ENCODE data around the gene WDR77.

The WDR77 gene

GRCh38 chr1:111439461-111440351 is 9.3 kb downstream of the WDR77 start:
- no peak for FAIRE-seq
- DNase-seq (ENCODE audit: low spot score) = no peak

GRCh38 chr1:111436726-111437125 is 12.3 kb downstream of the WDR77 start:
- no peak for FAIRE-seq
- no peak for DNase-seq (ENCODE audit: low spot score)

GRCh38 chr1:111424281-111424680 is 24.8 kb downstream of the WDR77 start:
- DNase-seq (ENCODE audit: low spot score) (no peak), FAIRE-seq (no peak)

GRCh38 chr1:111422546-111423391 is 26.3 kb downstream of the WDR77 start:
- DNase-seq (ENCODE audit: low spot score) = peak; percentile 79
- peak; percentile 92 for FAIRE-seq

- FAIRE-seq (no peak), DNase-seq (ENCODE audit: low spot score) (no peak)
Observed at GRCh38 chr1:111420377-111420776, 28.7 kb downstream of the WDR77 start.

GRCh38 chr1:111419037-111419436 is 30.0 kb downstream of the WDR77 start:
- DNase-seq (ENCODE audit: low spot score) = no peak
- no peak for FAIRE-seq

DNA sequence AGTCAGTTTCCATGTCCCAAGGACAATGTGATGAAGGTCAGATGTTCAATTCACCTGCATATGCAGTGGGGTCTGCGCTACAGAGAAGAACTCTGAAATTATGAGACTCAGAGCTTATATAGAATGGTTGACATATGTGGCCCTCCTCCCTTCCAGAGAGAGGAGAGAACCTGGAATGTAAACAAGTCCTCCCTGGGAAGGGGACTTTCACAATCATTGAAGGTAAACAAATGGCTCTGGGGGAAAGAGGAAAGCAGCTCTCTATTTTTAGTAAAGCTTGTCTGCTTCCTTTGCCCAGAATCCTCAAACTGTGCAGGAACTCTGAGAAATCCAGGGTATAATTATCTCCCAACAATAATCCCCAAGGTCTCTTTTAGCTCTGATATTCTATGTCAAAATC is 31.3 kb downstream of the WDR77 start:
- FAIRE-seq (no peak), DNase-seq (ENCODE audit: low spot score) (no peak)

- DNase-seq (ENCODE audit: low spot score) (no peak), FAIRE-seq (no peak)
Observed at GRCh38 chr1:111415461-111415860, 33.6 kb downstream of the WDR77 start.

DNA sequence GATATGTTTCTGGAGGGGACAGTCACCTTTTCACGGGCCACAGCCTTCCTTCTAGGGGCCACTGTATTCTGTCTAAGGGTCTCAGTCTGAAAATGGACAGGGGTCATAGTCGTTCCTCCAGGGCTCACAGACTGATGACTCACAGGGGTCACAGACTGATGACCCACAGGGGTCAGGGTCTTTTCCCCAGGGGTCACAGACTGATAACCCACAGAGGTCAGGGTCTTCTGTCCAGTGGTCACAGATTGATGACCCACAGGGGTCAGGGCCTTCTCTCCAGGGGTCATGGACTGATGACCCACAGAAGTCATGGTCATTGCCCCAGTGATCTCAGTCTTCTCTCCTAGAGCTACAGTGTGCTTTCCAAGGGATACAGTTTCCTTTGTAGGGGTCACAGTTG is 34.3 kb downstream of the WDR77 start:
- FAIRE-seq = no peak
- no peak for DNase-seq (ENCODE audit: low spot score)

GRCh38 chr1:111412839-111413238 is 36.2 kb downstream of the WDR77 start:
- DNase-seq (ENCODE audit: low spot score) (no peak), FAIRE-seq (no peak)

DNA sequence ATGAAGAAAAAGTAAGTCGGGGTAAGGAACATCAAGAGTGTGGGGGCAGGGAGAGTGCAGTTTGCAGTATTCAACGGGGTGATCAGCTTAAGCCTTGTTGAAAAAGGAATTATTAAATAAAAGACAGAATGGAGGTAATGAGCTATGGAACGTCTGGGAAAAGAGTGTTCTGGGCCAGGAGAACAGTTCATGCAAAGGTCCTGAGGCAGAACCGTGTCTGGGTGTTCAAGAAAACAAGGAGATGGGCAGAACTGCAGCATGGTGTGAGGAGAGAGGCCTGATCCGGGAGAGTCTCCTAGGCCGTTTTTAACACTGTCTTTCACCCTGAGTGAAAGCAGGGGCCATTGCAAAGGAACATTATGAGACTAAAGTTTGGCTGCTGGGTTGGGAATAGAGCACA is 41.8 kb downstream of the WDR77 start:
- DNase-seq (ENCODE audit: low spot score) = no peak
- no peak for FAIRE-seq

DNA sequence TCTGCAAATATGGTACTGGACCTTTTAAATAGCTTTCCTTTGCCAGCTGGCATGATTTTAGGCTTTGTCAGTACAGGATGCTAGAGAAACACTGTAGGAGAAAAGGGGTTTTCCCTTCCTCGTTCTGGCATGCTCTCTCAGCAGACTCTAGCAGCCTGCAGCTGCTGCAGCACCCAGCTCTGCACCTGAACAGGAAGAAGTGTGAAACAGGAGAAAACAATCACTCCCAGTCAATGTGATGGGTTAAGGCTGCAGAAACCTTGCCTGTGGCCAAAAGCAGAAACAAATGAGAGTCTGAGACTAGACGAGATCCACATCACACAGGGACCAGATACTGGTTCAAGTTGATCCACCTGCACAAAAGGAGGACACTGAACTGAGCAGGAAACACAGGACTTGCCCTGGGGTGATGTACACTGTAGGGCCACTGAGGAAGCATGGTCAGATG is 42.7 kb downstream of the WDR77 start:
- FAIRE-seq (no peak), DNase-seq (ENCODE audit: low spot score) (no peak)

- FAIRE-seq (no peak), DNase-seq (ENCODE audit: low spot score) (no peak)
Observed at GRCh38 chr1:111404588-111404987, 44.5 kb downstream of the WDR77 start.

DNA sequence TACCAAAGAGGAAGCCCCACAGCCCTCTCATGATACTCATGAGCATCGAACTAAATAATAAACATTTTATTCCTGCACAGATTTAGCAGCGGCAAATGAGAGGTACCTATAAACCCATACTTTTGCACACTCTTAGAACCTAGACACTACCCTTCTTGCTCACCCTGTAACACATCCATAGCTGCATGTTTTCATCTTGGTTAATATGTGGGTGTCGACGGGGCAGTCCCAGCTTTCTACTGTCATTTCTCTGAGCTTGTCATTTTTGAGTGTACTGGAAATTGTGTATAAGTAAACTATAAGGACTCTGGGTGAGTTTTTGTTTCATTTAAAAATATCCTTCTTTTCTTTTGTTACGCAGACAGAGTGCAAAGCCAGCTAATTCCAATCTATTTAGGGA is 47.0 kb downstream of the WDR77 start:
- FAIRE-seq (no peak), DNase-seq (ENCODE audit: low spot score) (no peak)

DNA sequence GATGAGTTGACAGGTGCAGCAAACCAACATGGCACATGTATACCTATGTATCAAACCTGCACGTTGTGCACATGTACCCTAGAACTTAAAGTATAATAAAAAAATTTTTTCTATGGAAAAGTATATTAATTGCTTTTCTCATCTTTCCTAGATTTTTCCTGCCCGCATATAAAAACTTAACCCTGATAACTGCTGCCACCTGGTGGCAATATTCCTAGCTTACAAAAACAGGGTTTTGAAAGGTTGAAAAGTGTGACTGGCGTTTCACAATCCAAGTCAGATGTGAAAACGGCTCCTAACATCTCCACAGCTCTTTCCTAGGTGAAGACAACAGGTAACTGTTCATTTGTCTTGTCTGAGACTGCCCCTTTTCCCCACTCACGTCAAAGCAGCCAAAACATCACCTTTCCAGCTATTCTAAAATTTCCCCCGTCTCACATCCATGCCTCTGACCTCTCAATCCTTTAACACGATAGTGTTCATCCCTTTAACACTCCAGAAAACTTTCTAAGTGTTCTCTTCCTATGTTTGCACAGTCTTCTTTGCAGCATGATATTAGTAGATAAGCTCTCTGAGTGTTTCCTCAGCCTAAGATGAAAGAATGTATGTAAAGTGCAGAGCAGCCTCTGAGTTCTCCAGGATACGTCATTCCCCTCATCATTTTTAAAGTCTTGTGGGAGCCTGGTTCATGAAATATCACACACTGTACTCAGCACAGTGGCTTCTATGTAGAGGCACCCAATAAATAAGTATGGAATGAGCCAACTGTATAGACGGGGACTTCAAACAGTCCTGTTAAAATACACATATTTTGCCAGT is 49.1 kb downstream of the WDR77 start:
- peak; percentile 49 for FAIRE-seq
- DNase-seq (ENCODE audit: low spot score) = peak; percentile 38

GRCh38 chr1:111392460-111392945 is 56.6 kb downstream of the WDR77 start:
- DNase-seq (ENCODE audit: low spot score) (no peak), FAIRE-seq (no peak)

DNA sequence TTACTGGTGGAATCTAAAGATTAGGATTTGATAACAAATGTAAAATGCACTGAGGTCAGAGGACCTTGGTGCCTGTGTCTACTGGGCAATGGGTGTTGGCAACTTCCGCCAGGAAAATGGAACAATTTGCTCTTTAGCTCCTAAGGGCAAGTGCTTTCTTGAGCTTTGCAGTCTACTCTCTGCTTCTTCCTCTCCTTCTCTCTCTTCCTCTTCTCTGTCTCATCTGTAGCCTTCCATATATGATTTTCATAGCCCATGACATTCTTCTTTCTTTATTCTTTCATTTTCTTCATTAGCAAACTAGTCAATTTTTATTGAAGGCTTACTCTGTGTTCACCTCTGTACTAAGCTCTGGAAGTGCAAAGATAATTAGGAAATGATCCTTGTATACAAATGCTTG is 57.0 kb downstream of the WDR77 start:
- DNase-seq (ENCODE audit: low spot score) (no peak), FAIRE-seq (no peak)

Measured in RCC 7860 (cell line).